GM21367 (cell line): ENCODE measurements around the gene AGRP.
"Not testable (repeated sequence)": the region's sequence is repeated elsewhere in the genome, so short reads cannot be mapped to it uniquely, and the experiment has no call there.

ENCODE experiments used
- ATAC-seq: cut with Tn5 transposase; IDR thresholded peaks from one replicate; pipeline ENCODE4 v1.9.1; 2021; ENCODE audit not compliant: unreplicated experiment

The AGRP gene

GRCh38 chr16:67504031-67505021 is 21.0 kb upstream of the AGRP start:
- ATAC-seq: no peak

DNA sequence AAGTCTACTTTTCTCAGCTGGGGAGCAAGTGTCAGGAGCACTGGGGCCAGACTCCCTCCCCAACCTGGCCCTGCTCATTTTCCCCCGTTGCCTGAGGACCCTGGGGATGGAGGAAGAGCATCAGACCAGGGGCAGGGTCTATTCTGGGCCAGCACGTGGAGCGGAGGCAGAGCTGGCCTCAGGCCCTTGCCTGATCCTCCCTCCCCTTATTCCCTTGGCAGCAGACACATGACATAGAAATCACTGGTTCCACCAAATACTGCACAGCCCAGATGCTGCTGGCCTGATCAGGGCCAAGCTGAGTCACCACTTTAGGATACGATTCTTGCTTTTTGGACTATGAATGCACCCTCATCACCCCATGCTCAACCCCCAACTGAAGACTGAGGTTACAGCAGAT is 15.8 kb upstream of the AGRP start:
- no peak for ATAC-seq

- ATAC-seq: no peak
Observed at GRCh38 chr16:67490335-67491096, 7.2 kb upstream of the AGRP start.

- ATAC-seq: no peak
Observed at GRCh38 chr16:67489401-67490083, 6.2 kb upstream of the AGRP start.

DNA sequence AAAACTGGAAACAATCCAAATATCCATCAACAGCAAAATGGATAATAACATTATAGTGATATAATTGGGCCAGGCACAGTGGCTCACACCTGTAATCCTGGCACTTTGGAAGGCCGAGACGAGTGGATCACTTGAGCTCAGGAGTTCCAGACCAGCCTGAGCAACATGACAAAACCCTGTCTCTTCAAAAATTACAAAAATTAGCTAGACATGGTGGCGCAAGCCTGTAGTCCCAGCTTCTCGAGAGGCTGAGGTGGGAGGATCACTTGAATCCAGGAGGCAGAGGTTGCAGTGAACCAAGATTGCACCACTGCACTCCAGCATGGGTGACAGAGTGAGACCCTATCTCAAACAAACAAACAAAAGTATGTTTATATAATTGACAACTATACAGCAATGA is 4.2 kb upstream of the AGRP start:
- not testable (repeated sequence) for ATAC-seq

DNA sequence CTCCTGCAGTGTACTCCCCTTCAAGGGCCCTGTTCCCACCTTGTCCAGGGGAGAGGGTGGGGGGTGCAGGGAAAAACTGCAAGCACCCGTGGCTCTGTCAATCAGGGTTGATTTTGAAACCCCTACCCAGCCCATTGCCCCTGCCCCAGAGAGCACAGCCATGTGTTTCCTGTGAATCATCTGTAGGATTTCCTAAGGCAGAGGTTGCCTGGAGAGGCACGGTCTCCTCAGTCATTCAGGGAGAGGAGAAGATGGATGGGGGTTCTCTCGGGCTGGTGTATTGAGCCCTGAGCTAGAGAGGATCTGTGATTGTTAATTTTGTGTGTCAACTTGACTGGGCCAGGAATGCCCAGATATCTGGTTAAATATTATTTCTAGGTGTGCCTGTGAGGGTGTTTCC is 3.5 kb upstream of the AGRP start:
- ATAC-seq: no peak

- no peak for ATAC-seq
Observed at GRCh38 chr16:67483731-67484525, 581 bp upstream of the AGRP start.

DNA sequence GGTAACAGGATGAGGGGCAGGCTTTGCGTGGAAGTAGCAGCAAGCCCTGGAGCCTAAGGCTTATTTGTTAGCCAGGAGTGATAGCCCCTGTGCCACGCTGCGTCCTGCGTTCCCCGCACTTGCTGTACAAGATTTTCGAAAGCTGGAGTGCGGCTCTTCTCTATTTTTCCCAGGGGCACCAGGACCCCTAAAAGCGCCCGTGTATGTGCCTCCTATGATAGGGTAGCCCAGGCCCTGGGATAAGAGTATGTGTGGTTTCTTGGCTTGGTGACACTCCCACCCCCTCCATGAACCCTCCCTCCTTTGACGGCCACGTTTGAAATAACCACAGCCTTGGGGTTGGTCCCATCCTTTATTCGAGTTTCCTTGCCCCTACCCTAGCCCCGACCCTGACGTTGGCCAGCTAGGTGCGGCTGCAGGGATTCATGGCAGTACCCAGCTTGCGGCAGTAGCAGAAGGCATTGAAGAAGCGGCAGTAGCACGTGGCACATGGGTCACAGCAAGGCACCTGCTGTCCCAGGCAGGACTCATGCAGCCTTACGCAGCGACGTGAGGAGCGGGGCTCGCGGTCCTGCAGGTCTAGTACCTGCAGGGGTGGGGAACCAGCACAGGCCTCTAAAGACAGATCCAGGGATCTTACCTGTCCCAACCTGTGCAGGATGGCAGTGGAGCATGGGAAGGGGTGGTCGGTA is 968 bp downstream of the AGRP start:
- no peak for ATAC-seq

DNA sequence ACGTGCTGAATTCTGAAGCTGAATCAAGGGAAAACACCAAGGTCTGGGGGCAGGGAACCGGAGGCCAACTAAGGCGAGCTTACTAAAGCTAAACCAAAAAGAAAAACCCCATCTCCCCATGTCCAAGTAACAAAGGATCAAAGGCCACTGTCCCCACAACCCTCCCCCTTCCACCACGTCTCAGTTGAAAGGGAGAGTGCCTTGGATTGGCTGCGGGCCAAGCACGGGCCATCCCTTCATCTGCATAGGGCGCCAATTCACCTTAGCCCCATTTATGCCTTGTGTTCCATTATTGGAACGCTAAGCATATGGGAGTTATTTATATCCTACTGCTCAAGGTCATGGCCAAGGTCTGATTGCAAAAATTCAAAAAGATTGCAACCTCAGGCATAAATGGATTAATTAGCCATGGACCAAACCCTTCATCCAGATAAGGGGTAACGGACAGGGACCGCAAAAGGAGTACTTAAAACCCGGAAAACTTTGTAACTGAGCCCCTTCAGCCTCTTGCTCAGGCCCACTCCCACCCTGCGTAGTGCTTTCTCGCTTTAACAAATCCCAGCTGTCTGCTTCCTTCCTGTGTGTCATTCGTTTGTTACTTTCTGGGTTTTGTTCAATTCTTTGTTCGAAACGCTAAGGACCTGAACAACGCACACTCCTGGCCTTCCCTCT is 1.6 kb downstream of the AGRP start:
- no peak for ATAC-seq

DNA sequence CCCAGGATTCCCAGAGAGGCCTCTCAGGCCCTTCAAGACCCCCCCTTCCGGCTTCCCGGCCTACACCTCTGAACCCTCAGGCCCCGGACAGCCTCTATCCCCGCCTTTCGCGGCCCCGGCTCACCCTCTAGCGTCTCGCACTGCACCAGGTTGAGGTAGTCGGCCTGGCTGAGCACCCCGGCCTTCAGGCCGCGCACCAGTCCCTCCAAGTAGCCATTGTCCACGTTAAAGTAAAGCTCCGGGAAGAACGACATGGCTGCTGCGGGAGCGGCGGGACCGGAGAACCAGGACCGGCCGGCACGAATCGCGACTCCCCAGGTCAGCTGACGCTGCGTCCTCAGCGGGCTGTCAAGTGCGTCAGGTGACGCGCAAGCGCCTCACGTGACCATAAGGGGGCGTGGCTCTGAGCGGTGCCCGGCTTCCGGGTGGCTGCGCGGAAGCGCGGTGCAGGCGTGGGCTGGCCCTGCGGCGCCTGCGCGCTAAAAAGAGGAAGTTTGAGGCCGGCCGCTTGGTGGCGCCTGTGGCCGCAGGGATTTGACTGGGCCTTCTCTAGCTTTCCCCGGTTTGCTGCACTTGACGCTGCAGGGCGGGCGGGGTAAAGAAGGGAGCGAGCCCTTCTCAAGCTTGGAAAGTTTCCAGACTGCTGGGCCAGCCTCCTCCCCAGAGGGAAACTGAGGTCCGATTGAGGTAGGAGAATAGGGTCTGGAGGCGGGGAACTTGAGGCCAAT is 2.4 kb downstream of the AGRP start, which contains the start of gene ATP6V0D1:
Gene ATP6V0D1, minus strand, starts transcription at position 325 of the 728 bp plus-strand sequence. Its CDS starts 71 bp downstream, at position 254.
- peak; percentile 75 for ATAC-seq

- ATAC-seq: no peak
Observed at GRCh38 chr16:67477960-67478554, 5.3 kb downstream of the AGRP start.

GRCh38 chr16:67474551-67475455 is 8.5 kb downstream of the AGRP start:
- no peak for ATAC-seq

DNA sequence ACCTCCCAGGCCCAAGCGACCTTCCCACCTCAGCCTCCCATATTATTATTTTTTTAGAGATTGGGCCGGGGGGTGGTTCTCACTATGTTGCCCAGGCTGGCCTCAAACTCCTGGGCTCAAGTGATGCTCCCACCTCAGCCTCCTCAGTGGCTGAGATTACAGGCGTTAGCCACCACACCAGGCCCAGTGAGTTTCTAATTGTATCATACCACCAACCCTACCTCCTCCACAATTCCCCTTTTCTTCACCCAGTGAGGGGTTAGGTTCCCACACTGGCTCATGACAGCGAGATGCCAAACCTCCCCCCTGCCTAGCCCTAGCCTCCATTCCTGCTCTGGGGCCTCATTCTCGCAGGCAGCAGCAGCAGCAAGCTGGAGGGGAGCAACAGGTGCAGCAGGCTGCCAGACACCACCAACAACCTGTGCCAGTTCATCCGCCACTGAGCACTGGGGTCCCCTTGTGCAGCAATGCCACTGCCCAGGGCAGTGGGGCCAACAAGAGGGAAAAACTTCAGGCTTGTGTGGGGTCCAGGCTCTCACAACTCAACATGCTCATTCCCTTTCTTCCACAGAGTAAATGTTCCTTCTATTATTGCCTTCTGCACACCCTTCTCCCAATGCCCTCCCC is 11.5 kb downstream of the AGRP start:
- no peak for ATAC-seq

GRCh38 chr16:67470359-67470758 is 13.0 kb downstream of the AGRP start:
- no peak for ATAC-seq

GRCh38 chr16:67468731-67469130 is 14.6 kb downstream of the AGRP start:
- no peak for ATAC-seq

DNA sequence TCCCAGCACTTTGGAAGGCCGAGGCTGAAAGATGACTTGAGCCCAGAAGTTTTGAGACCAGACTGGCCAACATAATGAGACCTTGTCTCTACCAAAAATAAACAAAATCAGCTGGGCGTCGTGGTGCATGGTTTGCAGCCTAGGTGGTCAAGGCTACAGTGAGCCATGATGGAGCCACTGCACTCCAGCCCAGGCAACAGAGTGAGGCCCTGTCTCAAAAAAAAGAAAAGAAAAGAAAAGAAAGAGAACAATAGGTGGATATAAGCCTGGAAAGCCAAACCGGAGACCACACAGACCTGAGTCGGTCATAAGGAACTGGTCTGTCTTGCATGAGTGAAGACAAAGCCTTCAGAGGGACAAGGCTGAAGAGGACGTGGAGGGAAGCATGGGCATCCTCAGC is 16.8 kb downstream of the AGRP start:
- ATAC-seq: no peak

GRCh38 chr16:67464565-67464964 is 18.8 kb downstream of the AGRP start:
- no peak for ATAC-seq
